Bronchial epithelial cell (primary cell): ENCODE results near the gene GNG10. TPM values are rescaled to one million over a fixed set of nuclear protein-coding genes. Genes with fewer than 3 reads are reported as not detected.

Experiments used
- DNase-seq: peaks from one replicate; pipeline ENCODE4 v3.0.0-alpha.2; 2010; ENCODE audit warnings: low read depth
- FAIRE-seq: peaks from 2 replicates; lab custom pipeline; 2011; peaks lifted over from hg19 to GRCh38; lab: Jason Lieb, UNC
- H3K27me3 ChIP-seq: 2 replicates; pipeline ENCODE4 v1.5.1; 2011; ENCODE audit warnings: low read length; ENCODE audit not compliant: control insufficient read depth, insufficient read depth
- H3K36me3 ChIP-seq: 2 replicates; pipeline ENCODE4 v1.5.1; 2011; ENCODE audit warnings: low read length; ENCODE audit not compliant: control insufficient read depth, insufficient read depth
- H3K4me3 ChIP-seq: 2 replicates; pipeline ENCODE4 v1.5.1; 2011; ENCODE audit warnings: mild to moderate bottlenecking, low read depth, low read length, control low read depth
- total RNA-seq: library from RNA; depleted of rRNA; stranded (reverse); fragments of >200 nt; gene quantifications from 2 replicates; pipeline ENCODE4 v1.2.1, GENCODE V29; 2014
- TF ChIP-seq, protein P1 (sequence below): IDR thresholded peaks from 2 replicates; pipeline ENCODE4 v1.5.1; 2011; ENCODE audit warnings: mild to moderate bottlenecking, moderate library complexity, low read length, control low read depth, inconsistent platforms; ENCODE audit not compliant: insufficient read depth, severe bottlenecking

The GNG10 gene
- total RNA-seq, 1 donor from 2014 or later, result 78.7 TPM

DNA sequence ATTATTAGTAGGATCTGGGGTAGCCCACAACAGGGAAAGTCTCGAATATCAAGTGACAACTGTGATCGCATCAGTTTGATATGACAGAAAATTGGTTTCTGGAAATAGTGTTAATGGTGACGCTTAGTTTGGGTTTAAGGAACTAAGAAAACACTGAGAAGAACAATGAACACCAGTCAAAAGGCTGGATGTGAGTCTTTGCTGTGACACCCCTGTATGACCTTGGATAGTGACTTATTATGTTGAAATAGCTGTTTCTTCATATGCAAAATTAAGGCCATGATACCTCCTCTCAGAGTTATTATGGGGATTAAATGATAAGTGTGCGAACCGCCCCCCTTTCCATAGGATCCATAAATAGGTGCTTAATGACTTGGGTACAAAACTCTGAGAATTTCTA lies 29.3 kb upstream of the GNG10 start:
- Histone ChIP-seq H3K36me3 (no peaks in the 10 kb centered on the region), H3K4me3 (peak overlapping the region; percentile 94), H3K27me3 (no peaks in the 10 kb centered on the region)
- TF ChIP-seq, protein P1, sequence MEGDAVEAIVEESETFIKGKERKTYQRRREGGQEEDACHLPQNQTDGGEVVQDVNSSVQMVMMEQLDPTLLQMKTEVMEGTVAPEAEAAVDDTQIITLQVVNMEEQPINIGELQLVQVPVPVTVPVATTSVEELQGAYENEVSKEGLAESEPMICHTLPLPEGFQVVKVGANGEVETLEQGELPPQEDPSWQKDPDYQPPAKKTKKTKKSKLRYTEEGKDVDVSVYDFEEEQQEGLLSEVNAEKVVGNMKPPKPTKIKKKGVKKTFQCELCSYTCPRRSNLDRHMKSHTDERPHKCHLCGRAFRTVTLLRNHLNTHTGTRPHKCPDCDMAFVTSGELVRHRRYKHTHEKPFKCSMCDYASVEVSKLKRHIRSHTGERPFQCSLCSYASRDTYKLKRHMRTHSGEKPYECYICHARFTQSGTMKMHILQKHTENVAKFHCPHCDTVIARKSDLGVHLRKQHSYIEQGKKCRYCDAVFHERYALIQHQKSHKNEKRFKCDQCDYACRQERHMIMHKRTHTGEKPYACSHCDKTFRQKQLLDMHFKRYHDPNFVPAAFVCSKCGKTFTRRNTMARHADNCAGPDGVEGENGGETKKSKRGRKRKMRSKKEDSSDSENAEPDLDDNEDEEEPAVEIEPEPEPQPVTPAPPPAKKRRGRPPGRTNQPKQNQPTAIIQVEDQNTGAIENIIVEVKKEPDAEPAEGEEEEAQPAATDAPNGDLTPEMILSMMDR, result no peak
- peak; percentile 15 for DNase-seq
- no peak for FAIRE-seq

DNA sequence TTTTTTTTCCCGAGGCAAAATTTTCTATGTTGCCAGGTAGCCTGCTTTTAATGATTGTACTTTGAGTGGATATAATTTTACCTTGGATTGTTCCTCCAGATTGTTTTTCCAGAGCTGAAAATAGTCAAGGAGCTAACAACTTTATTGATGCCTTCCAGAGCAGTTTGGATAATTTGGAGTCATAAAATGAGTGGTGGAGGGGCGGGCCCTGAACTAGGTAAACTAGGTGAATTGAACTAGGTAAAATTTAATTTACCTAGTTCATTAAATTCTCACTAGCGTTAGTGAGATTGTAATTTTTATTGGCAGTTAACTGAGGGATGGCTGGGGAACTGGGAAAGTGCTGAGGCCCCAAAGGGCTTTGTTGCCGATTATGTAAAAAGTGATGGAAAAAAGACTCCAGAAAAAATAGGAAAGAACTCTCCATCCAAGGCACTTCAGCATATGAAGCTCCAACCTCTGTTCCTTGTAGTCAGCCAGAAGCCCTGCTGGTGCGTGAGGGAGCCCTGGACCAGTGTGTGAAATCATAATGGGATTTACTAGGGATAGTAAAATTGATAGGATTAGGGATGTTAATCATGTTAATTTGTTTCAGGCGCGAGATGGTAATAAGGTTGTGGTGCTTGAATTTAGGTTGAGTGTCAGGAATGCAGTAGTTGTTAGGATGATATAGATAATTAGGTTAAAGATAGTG lies 28.6 kb upstream of the GNG10 start:
- TF ChIP-seq, protein P1, result no peak
- H3K27me3 ChIP-seq, result no peaks in the 10 kb centered on the region
- H3K36me3 ChIP-seq, result no peaks in the 10 kb centered on the region
- DNase-seq, result no peak
- FAIRE-seq, result no peak
- H3K4me3 ChIP-seq, result peak overlapping the region; percentile 94

DNA sequence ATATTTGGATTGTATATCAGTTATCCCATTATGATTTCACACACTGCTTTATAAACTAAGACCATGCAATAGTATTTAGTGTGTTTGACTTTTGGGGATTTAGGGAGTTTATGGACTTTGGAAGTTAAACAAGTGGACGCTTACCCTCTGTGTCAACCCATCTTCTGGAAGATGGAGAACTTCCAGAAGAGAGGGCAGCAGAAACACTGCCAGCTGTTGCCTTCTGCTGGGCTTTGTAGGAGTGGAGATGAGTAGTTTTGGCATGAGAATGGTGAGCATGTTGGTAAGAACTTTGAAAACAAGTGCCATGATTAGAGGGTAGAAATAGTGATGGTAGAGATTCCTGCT lies 28.0 kb upstream of the GNG10 start:
- H3K4me3 ChIP-seq, result no peak overlapping the region
- DNase-seq, result no peak
- no peaks in the 10 kb centered on the region for H3K27me3 ChIP-seq
- TF ChIP-seq, protein P1, result no peak
- H3K36me3 ChIP-seq, result no peaks in the 10 kb centered on the region
- no peak for FAIRE-seq

DNA sequence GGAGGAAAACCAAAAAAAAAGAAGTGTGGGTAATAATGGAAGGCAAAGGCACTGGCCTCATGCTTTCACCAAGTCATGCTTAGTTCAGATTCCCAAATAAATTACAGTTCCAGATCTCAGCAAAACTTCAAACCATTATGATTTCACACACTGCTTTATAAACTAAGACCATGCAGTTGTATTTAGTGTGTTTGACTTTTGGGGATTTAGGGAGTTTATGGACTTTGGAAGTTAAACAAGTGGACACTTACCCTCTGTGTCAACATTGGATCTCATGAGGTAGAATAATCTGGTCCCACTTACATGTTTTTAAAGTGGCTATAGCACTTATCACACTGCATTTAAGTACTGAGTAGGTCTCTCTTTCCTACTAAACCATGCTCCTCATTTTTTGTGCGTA lies 26.5 kb upstream of the GNG10 start:
- H3K27me3 ChIP-seq, result no peaks in the 10 kb centered on the region
- H3K36me3 ChIP-seq, result no peaks in the 10 kb centered on the region
- DNase-seq (no peak), FAIRE-seq (no peak)
- H3K4me3 ChIP-seq, result no peak overlapping the region
- TF ChIP-seq, protein P1, result no peak

DNA sequence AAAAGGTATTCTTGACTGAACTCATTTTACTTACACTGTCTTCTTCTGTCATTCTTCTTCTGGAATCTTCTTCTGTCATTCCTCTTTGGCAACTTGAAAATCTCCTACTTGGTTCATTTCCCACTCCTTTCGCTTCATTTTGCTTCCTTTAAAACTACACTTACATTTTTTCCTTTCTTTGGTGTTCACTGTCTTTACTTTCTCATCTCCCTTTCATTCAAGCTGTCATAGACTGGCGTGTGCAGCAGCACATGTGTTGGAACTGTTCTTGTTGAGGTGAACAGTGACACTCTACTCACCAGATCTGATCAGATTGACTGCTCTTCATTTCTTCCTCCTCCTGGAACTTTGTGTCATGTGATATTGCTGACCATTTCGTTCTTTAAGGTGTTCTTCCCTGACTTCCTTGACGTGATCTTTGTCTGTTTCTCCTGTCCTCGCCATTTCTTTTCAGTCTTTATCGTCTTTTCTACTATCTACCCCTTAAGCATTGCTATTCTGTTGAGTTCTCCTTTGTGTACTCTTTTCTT lies 23.9 kb upstream of the GNG10 start:
- DNase-seq, result no peak
- TF ChIP-seq, protein P1, result no peak
- no peaks in the 10 kb centered on the region for H3K36me3 ChIP-seq
- no peaks in the 10 kb centered on the region for H3K27me3 ChIP-seq
- no peak for FAIRE-seq
- no peak overlapping the region for H3K4me3 ChIP-seq
